GM23338 (cell line): Measurements from ENCODE around the gene THAP8. TPM values are rescaled to one million over a fixed set of nuclear protein-coding genes. Genes with fewer than 3 reads are reported as not detected.
A peak's percentile ranks its signal among the peaks of the same experiment; 100 is the strongest.

Source experiments
- ATAC-seq: fragments of 200-7000 bp; cut with Tn5 transposase; 3 replicates; pipeline ENCODE4 v1.9.1; 2020
- DNase-seq: peaks from one replicate; pipeline ENCODE4 v3.0.0-alpha.2; 2015; ENCODE audit warnings: low spot score
- H2AFZ ChIP-seq: fragments of 200-600 bp; sonication (generic); 2 replicates; pipeline ENCODE4 v1.8.0; 2016; ENCODE audit warnings: antibody characterized with exemption, mild to moderate bottlenecking, moderate library complexity
- H3F3A ChIP-seq: fragments of 200-600 bp; sonication (generic); replicated peaks from 2 replicates; pipeline ENCODE4 v1.8.0; 2017; ENCODE audit warnings: antibody characterized with exemption, mixed run types, low read depth
- H3K27ac ChIP-seq: fragments of 200-600 bp; sonication (generic); 2 replicates; pipeline ENCODE4 v1.6.1; 2016; ENCODE audit warnings: low read depth
- H3K27me3 ChIP-seq: fragments of 200-600 bp; sonication (generic); 2 replicates; pipeline ENCODE4 v1.8.0; 2016; ENCODE audit warnings: mild to moderate bottlenecking, mixed run types, moderate library complexity; ENCODE audit not compliant: insufficient read depth
- H3K36me3 ChIP-seq: fragments of 200-600 bp; sonication (generic); 2 replicates; pipeline ENCODE4 v1.8.0; 2016; ENCODE audit warnings: mild to moderate bottlenecking; ENCODE audit not compliant: insufficient read depth
- H3K4me1 ChIP-seq: fragments of 200-600 bp; sonication (generic); 2 replicates; pipeline ENCODE4 v1.8.0; 2016; ENCODE audit warnings: mild to moderate bottlenecking, moderate library complexity; ENCODE audit not compliant: insufficient read depth
- H3K4me2 ChIP-seq: fragments of 200-600 bp; sonication (generic); 2 replicates; pipeline ENCODE4 v1.7.1; 2017; ENCODE audit warnings: mixed run types
- H3K4me3 ChIP-seq: fragments of 200-600 bp; sonication (generic); 2 replicates; pipeline ENCODE4 v1.6.1; 2016; ENCODE audit warnings: mixed run types
- H3K79me2 ChIP-seq: fragments of 200-600 bp; sonication (generic); replicated peaks from 2 replicates; pipeline ENCODE4 v1.8.0; 2017; ENCODE audit warnings: mild to moderate bottlenecking; ENCODE audit not compliant: insufficient read depth
- H3K9me2 ChIP-seq: fragments of 200-600 bp; sonication (generic); 2 replicates; pipeline ENCODE4 v1.8.0; 2017; ENCODE audit not compliant: insufficient read depth
- H4K20me1 ChIP-seq: fragments of 200-600 bp; sonication (generic); replicated peaks from 2 replicates; pipeline ENCODE4 v1.8.0; 2017; ENCODE audit warnings: mild to moderate bottlenecking; ENCODE audit not compliant: insufficient read depth
- H3K27ac Mint-ChIP-seq: 2 replicates; pipeline ENCODE4 v1.8.0; 2020; ENCODE audit warnings: inconsistent platforms, mild to moderate bottlenecking, moderate library complexity, mixed read lengths
- H3K27me3 Mint-ChIP-seq: 3 replicates; pipeline ENCODE4 v1.8.0; 2022; ENCODE audit warnings: low read depth, mild to moderate bottlenecking, moderate library complexity, mixed read lengths, inconsistent platforms; ENCODE audit not compliant: insufficient read depth, poor library complexity
- H3K36me3 Mint-ChIP-seq: 3 replicates; pipeline ENCODE4 v1.8.0; 2021; ENCODE audit warnings: low read depth, mild to moderate bottlenecking, inconsistent platforms, moderate library complexity, mixed read lengths
- H3K4me1 Mint-ChIP-seq: 3 replicates; pipeline ENCODE4 v1.8.0; 2020; ENCODE audit warnings: mild to moderate bottlenecking, inconsistent platforms, mixed read lengths
- H3K4me3 Mint-ChIP-seq: 3 replicates; pipeline ENCODE4 v1.8.0; 2021; ENCODE audit warnings: moderate library complexity, mild to moderate bottlenecking, inconsistent platforms, mixed read lengths
- H3K9me3 Mint-ChIP-seq: 3 replicates; pipeline ENCODE4 v1.8.0; 2020; ENCODE audit warnings: moderate library complexity, mild to moderate bottlenecking, inconsistent platforms, mixed read lengths
- CREB1 ChIP-seq: fragments of 250-450 bp; sonication (Bioruptor Pico); IDR thresholded peaks from 2 replicates; pipeline ENCODE4 v1.5.0; 2020; ENCODE audit warnings: low read depth, mild to moderate bottlenecking, moderate library complexity
- CTCF ChIP-seq, 2 experiments: fragments of 200-600 bp in 1 of 2; sonication (generic) in 1 of 2; conservative IDR thresholded peaks; 2 replicates each; pipeline versions ENCODE4 v1.5.1 to v1.6.1; 2016 to 2017; ENCODE audit warnings: antibody characterized with exemption in 2 of 2, low read depth in 2 of 2, mild to moderate bottlenecking in 2 of 2, moderate library complexity in 1 of 2
- EZH2phosphoT487 ChIP-seq: fragments of 200-600 bp; sonication (generic); IDR thresholded peaks from one replicate; pipeline ENCODE4 v1.8.1; 2018; ENCODE audit warnings: antibody characterized with exemption; ENCODE audit not compliant: unreplicated experiment
- JUNB ChIP-seq: IDR thresholded peaks from one replicate; pipeline ENCODE4 v1.6.1; 2016; ENCODE audit warnings: antibody characterized with exemption; ENCODE audit not compliant: unreplicated experiment
- NANOG ChIP-seq: IDR thresholded peaks from 2 replicates; pipeline ENCODE4 v1.6.1; 2016; ENCODE audit warnings: antibody characterized with exemption, borderline replicate concordance
- POLR2AphosphoS5 ChIP-seq: IDR thresholded peaks from 2 replicates; pipeline ENCODE4 v1.6.1; 2016; ENCODE audit warnings: antibody characterized with exemption, low read depth
- STAT1 ChIP-seq: IDR thresholded peaks from one replicate; pipeline ENCODE4 v1.6.1; 2016; ENCODE audit warnings: antibody characterized with exemption; ENCODE audit not compliant: unreplicated experiment
- ZNF114 ChIP-seq: fragments of 250-450 bp; sonication (Bioruptor Pico); IDR thresholded peaks from 2 replicates; pipeline ENCODE4 v1.5.0; 2020; ENCODE audit warnings: mild to moderate bottlenecking, moderate library complexity
- ZNF462 ChIP-seq: fragments of 250-450 bp; sonication (Bioruptor Pico); IDR thresholded peaks from 2 replicates; pipeline ENCODE4 v1.5.0; 2020; ENCODE audit warnings: mild to moderate bottlenecking, moderate library complexity
- polyA plus RNA-seq: library from polyadenylated mRNA; unstranded; fragments of >200 nt; fragmentation: Nextera tagmentation; extraction: Ambion mirVana; gene quantifications from 2 replicates; pipeline ENCODE4 v1.2.1, GENCODE V29; 2016
- total RNA-seq: library from RNA; depleted of rRNA; stranded (reverse); fragments of >200 nt; shearing (Covaris generic); gene quantifications from 2 replicates; pipeline ENCODE4 v1.2.3, GENCODE V29; 2014
- TF ChIP-seq, protein P1 (sequence below): IDR thresholded peaks from 2 replicates; pipeline ENCODE4 v1.6.1; 2016; ENCODE audit warnings: antibody characterized with exemption

Gene THAP8
- total and polyA plus RNA-seq, 2 experiments from 2014 or later, result 12.7 to 13.7 TPM

GRCh38 chr19:35987571-35987896, 66.6 kb downstream of the THAP8 start:
- H3K4me1 Mint-ChIP-seq, result no peaks in the 10 kb centered on the region; the same call in 2 of the 3 replicates
- no peaks in the 10 kb centered on the region for H4K20me1 ChIP-seq
- DNase-seq, result no peak
- no peaks in the 10 kb centered on the region for H3F3A ChIP-seq
- peaks cover 26% of the 10 kb centered on the region for H3K27me3 Mint-ChIP-seq
- H3K27ac Mint-ChIP-seq, result no peak overlapping the region
- ATAC-seq, result no peak
- H3K4me2 ChIP-seq, result peak overlapping the region; percentile 82
- H3K27ac ChIP-seq, result no peak overlapping the region
- no peaks in the 10 kb centered on the region for H3K36me3 ChIP-seq
- H3K4me1 ChIP-seq, result no peaks in the 10 kb centered on the region
- H3K79me2 ChIP-seq, result no peaks in the 10 kb centered on the region
- H3K27me3 ChIP-seq, result peaks cover 10% of the 10 kb centered on the region
- H3K4me3 Mint-ChIP-seq, result peak overlapping the region; percentile 76
- no peaks in the 10 kb centered on the region for H3K9me2 ChIP-seq
- H3K9me3 Mint-ChIP-seq, result no peaks in the 10 kb centered on the region; the same call in 2 of the 3 replicates
- H3K4me3 ChIP-seq, result peak overlapping the region; percentile 71
- no peaks in the 10 kb centered on the region for H3K36me3 Mint-ChIP-seq
- H2AFZ ChIP-seq, result peak overlapping the region; percentile 95
- TF ChIP-seq CTCF (conservative IDR thresholded peaks at IDR 0.05; ENCODE audit: low read depth in 2 of 2), result peak; percentile 9 to 33; a peak in 2 of 4 replicates
- TF ChIP-seq EZH2phosphoT487, result no peak
- TF ChIP-seq, protein P1, sequence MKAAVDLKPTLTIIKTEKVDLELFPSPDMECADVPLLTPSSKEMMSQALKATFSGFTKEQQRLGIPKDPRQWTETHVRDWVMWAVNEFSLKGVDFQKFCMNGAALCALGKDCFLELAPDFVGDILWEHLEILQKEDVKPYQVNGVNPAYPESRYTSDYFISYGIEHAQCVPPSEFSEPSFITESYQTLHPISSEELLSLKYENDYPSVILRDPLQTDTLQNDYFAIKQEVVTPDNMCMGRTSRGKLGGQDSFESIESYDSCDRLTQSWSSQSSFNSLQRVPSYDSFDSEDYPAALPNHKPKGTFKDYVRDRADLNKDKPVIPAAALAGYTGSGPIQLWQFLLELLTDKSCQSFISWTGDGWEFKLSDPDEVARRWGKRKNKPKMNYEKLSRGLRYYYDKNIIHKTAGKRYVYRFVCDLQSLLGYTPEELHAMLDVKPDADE, result no peak

GRCh38 chr19:35986664-35987570, 67.2 kb downstream of the THAP8 start:
- no peak overlapping the region for H3K27ac ChIP-seq
- H3K27me3 ChIP-seq, result peaks cover 10% of the 10 kb centered on the region
- Mint-ChIP-seq H3K36me3 (no peaks in the 10 kb centered on the region), H3K27ac (no peak overlapping the region), H3K4me3 (peak overlapping the region; percentile 76), H3K9me3 (no peaks in the 10 kb centered on the region; the same call in 2 of the 3 replicates), H3K27me3 (peaks cover 26% of the 10 kb centered on the region), H3K4me1 (no peaks in the 10 kb centered on the region; the same call in 2 of the 3 replicates)
- no peaks in the 10 kb centered on the region for H3K4me1 ChIP-seq
- no peaks in the 10 kb centered on the region for H3K9me2 ChIP-seq
- H4K20me1 ChIP-seq, result no peaks in the 10 kb centered on the region
- ATAC-seq (peak; percentile 87), DNase-seq (peak; percentile 83)
- H3K36me3 ChIP-seq, result no peaks in the 10 kb centered on the region
- H3F3A ChIP-seq, result no peaks in the 10 kb centered on the region
- H3K4me2 ChIP-seq, result peak overlapping the region; percentile 82
- peak overlapping the region; percentile 95 for H2AFZ ChIP-seq
- H3K4me3 ChIP-seq, result peak overlapping the region; percentile 71
- H3K79me2 ChIP-seq, result no peaks in the 10 kb centered on the region
- TF ChIP-seq ZNF114 (CRISPR knock-in tag) (no peak), CREB1 (CRISPR knock-in tag) (no peak), NANOG (no peak), ZNF462 (CRISPR knock-in tag) (no peak), EZH2phosphoT487 (no peak), POLR2AphosphoS5 (no peak), JUNB (no peak), STAT1 (no peak)
